Astrocyte of the cerebellum (primary cell): ENCODE measurements around the gene GPR27.

Experiments used
- DNase-seq: peaks from one replicate; pipeline ENCODE4 v3.0.0-alpha.2; 2011; ENCODE audit warnings: low read depth
- H3K4me3 ChIP-seq: 2 replicates; pipeline ENCODE4 v1.5.1; 2011; ENCODE audit warnings: mild to moderate bottlenecking, low read depth, low read length, moderate library complexity
- CTCF ChIP-seq: IDR thresholded peaks from 2 replicates; pipeline ENCODE4 v1.5.1; 2012; ENCODE audit warnings: low read length, low read depth, moderate library complexity, mild to moderate bottlenecking; ENCODE audit errors: missing control alignments
- in situ Hi-C: cut with HindIII; loops from 2 replicates; pipeline ENCODE4 v1.10.0; 2017; ENCODE audit warnings: low sequenced_read_pairs

GPR27 gene

GRCh38 chr3:71710906-71711494 is 42.7 kb upstream of the GPR27 start:
- no peak overlapping the region for H3K4me3 ChIP-seq
- in situ Hi-C loops, result no loop called here
- peak; percentile 54 for TF ChIP-seq CTCF
- peak; percentile 39 for DNase-seq

GRCh38 chr3:71713041-71713440 is 40.6 kb upstream of the GPR27 start:
- H3K4me3 ChIP-seq, result no peak overlapping the region
- no peak for TF ChIP-seq CTCF
- in situ Hi-C loops, result no loop called here
- DNase-seq, result no peak

- in situ Hi-C loops, result no loop called here
Measured at GRCh38 chr3:71714595-71714994, 39.1 kb upstream of the GPR27 start.

GRCh38 chr3:71718072-71718471 is 35.6 kb upstream of the GPR27 start:
- in situ Hi-C loops, result no loop called here
- no peak for DNase-seq
- no peak for TF ChIP-seq CTCF
- no peak overlapping the region for H3K4me3 ChIP-seq

More at GRCh38 chr3:71714595-71714994, 39.1 kb upstream of the GPR27 start:
- no peak overlapping the region for H3K4me3 ChIP-seq
- DNase-seq, result no peak
- no peak for TF ChIP-seq CTCF

GRCh38 chr3:71721002-71721401 is 32.7 kb upstream of the GPR27 start:
- no peak for DNase-seq
- in situ Hi-C loops, result no loop called here
- TF ChIP-seq CTCF, result no peak
- no peak overlapping the region for H3K4me3 ChIP-seq

- no peak overlapping the region for H3K4me3 ChIP-seq
- TF ChIP-seq CTCF, result no peak
- no peak for DNase-seq
- in situ Hi-C loops, result no loop called here
Measured at GRCh38 chr3:71721651-71722157, 32.0 kb upstream of the GPR27 start.
